Adrenal gland (tissue), 12 donors: ENCODE data around the gene CKB. TPM values are rescaled to one million over a fixed set of nuclear protein-coding genes. Genes with fewer than 3 reads are reported as not detected.

Experiments
- DNase-seq, 7 donors: peaks; one replicate each; pipeline ENCODE4 v3.0.0-alpha.2; 2019 to 2020
- H3K27ac ChIP-seq, 5 donors: fragments of 200-600 bp; sonication (generic) in 4 of 5; 1 replicate in 3 of 5; 2 replicates in 2 of 5; pipeline versions ENCODE4 v1.5.1 to v1.8.0; 2016 to 2020; ENCODE audit warnings: mild to moderate bottlenecking in 1 of 5
- H3K27me3 ChIP-seq: fragments of 200-600 bp; 2 replicates; pipeline ENCODE4 v1.8.0; 2021
- H3K36me3 ChIP-seq, 2 donors: fragments of 200-600 bp; replicated peaks in 1 of 2; 1 replicate in 1 of 2; 2 replicates in 1 of 2; pipeline versions ENCODE4 v1.5.1 to v1.8.0; 2018 to 2022
- H3K4me1 ChIP-seq, 2 donors: fragments of 200-600 bp; replicated peaks in 1 of 2; 1 replicate in 1 of 2; 2 replicates in 1 of 2; pipeline versions ENCODE4 v1.5.1 to v1.8.0; 2018 to 2021
- H3K4me3 ChIP-seq, 4 donors: fragments of 200-600 bp; sonication (generic) in 3 of 4; one replicate each; pipeline ENCODE4 v1.5.1; 2016 to 2018
- H3K9me3 ChIP-seq, 3 donors: fragments of 200-600 bp; sonication (generic) in 1 of 3; replicated peaks in 1 of 3; 1 replicate in 2 of 3; 2 replicates in 1 of 3; pipeline versions ENCODE4 v1.5.1 to v1.8.0; 2016 to 2021
- CTCF ChIP-seq, 6 experiments: fragments of 450-650 bp in 4 of 6; fragments of 200-600 bp in 2 of 6; sonication (generic) in 1 of 6; IDR thresholded peaks; 1 replicate in 5 of 6; 2 replicates in 1 of 6; pipeline versions ENCODE4 v1.5.1 to v1.8.0; 2016 to 2021; ENCODE audit warnings: antibody characterized with exemption in 6 of 6, mild to moderate bottlenecking in 2 of 6, moderate library complexity in 1 of 6
- POLR2A ChIP-seq, 2 donors: fragments of 450-650 bp; IDR thresholded peaks; one replicate each; pipeline ENCODE4 v1.6.1; 2017; ENCODE audit warnings: antibody characterized with exemption in 2 of 2, mild to moderate bottlenecking in 2 of 2, moderate library complexity in 1 of 2
- WGBS, 4 donors: extraction: QIAGEN DNeasy Blood & Tissue Kit in 2 of 4; methylation state at CpG; one replicate each; pipeline versions ENCODE4 v1.1.5 to v1.1.7; 2013 to 2017; 5-methylcytosine and 5-hydroxymethylcytosine counted together
- intact Hi-C, 2 donors: fragments of 100-400 bp; cut with DNase I; formaldehyde crosslinking; loops; one replicate each; pipeline versions ENCODE4 v1.14.1 to v1.15.0; 2022 to 2023
- polyA plus RNA-seq, 3 donors: library from polyadenylated mRNA; stranded (reverse); fragments of 200-250 nt in 2 of 3; fragments of 350-450 nt in 1 of 3; fragmentation: Illumina TruSeq in 1 of 3; extraction: RNeasy Lipid Tissue Mini Kit (QIAGEN cat#74804) in 1 of 3; gene quantifications; one replicate each; pipeline ENCODE4 v1.2.3, GENCODE V29; 2013 to 2014
- total RNA-seq, 9 donors: library from RNA; depleted of rRNA in 4 of 9; stranded (reverse); fragments of >200 nt in 4 of 9; fragments of 120-200 nt in 1 of 9; fragmentation: NEBNext Ultra II Directional in 1 of 9; extraction: Animal tissue kit (Norgen Biotek cat#: 25700) in 1 of 9; gene quantifications; one replicate each; pipeline versions ENCODE4 v1.1.0 to v1.2.4, GENCODE V29; 2013 to 2023
- donor health status: healthy with polysubstance abuse.
- donor health status: Bipolar disorder and iron deficiency.
- donor health status: DM: yes; HTN: yes; CAD: no.
- donor health status: DM: no; HTN: no; CAD: no.
- donor health status: DM: no; HTN: no; CAD: no.
- donor health status: DM: yes; HTN: yes; CAD: no.

The CKB gene
- total and polyA plus RNA-seq, 12 donors = 11.0 to 410 (median 198) TPM

DNA sequence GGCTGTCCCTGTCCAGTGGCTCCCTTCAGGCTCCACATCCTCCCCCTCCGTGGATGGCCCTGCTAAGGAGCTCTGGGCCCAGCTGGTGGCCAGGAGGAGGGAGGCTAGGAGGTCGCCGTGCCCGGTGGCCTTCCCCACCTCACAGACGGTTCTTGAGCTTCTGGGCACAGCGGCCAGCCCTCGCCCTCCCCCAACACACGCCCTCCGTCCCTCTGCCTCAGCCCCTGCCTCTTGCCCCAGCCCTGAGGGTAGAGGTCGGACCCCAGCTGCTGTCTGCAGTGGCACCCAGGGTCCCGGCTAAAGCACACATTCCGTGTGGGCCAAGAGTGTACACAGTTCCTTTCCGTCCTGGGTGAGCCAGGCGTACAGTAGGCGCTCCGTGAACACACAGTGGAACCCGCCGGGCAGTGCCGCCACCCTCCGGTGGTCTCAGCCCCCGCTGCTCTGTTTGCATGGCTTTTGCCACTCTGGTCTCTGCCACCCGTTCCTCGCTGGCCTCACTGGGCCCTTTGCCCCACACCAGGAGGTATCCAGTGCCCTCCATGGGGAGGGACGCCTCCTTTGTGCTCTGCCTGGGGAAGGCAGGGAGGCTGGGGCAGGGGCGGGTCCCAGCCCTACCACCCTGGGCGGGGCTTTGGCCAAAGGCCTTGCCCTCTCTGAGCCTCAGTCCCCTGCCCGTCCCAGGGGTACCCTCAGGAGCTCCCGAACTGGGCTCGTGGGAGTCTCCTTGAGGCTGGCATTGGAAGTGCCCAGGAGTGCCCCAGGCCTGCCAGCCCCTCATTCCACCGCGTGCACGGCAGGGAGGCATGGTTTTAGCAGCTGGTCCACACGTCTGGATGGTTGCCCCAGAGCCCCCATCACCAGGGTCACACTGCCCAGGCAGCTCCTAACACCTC lies 19.3 kb upstream of the CKB start:
- no peak for DNase-seq
- H3K36me3 ChIP-seq = no peaks in the 10 kb centered on the region
- intact Hi-C loops = no loop called here
- WGBS, 4 donors = 61 to 84% (median 70%) methylated on average over 13 to 33 of the region's 33 CpGs
- H3K4me1 ChIP-seq = peaks cover 34 to 47% of the 10 kb centered on the region in 2 donors
- H3K4me3 ChIP-seq = no peak overlapping the region
- no peaks in the 10 kb centered on the region for H3K27me3 ChIP-seq
- TF ChIP-seq CTCF (IDR thresholded peaks at IDR 0.05) (no peak), POLR2A (IDR thresholded peaks at IDR 0.05) (no peak)
- no peaks in the 10 kb centered on the region for H3K9me3 ChIP-seq
- H3K27ac ChIP-seq = peak overlapping the region in 2 of 5 donors; percentile 3 to 49

DNA sequence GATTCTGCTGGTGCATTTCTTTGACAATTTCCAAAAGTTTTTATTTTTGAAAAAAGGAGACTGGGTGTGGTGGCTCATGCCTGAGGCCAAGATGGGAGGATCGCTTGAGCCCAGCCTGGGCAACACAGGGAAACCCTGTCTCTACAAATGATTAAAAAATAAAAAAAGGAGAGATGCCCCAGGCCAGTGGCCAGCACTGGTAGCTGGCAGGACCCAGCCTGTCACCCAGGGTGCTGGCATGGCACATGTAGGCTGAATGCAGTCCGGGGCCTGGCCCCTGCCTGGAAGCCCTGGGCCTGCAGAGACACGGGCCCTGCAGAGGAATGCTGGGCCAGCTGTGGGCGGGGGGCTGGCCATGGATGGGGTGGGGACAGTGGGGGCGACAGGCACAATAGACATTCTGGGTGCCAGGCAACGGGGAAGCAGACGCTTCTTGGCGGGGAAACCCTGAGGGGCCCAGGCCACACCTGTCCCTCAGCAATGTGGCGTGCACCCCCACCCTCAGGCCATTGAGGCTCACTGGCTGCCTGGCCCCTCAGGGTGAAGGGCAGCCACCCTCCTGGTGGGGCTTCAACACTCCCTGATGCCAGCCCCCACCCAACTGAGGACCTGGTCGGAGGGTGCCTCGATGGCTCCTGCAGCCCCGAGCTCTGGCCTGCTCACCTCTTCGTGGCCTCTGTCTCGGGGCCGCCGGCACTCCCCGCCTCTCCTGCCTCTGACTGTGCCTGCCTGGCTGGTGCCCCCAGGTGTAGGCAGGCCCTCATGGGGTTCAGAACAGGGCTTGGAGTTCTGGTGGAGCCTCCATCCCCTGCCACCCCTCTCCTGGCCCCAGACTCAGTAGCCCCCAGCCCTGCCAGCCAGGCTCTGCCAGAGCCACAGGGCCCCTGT lies 18.4 kb upstream of the CKB start:
- Histone ChIP-seq H3K4me1 (peaks cover 34 to 47% of the 10 kb centered on the region in 2 donors), H3K27me3 (no peaks in the 10 kb centered on the region), H3K27ac (peak overlapping the region in 3 of 5 donors; percentile 3 to 58 (median 31)), H3K36me3 (no peaks in the 10 kb centered on the region), H3K9me3 (no peaks in the 10 kb centered on the region), H3K4me3 (no peak overlapping the region)
- no peak for DNase-seq
- no peak for TF ChIP-seq POLR2A (IDR thresholded peaks at IDR 0.05)
- TF ChIP-seq CTCF (IDR thresholded peaks at IDR 0.05) = no peak
- intact Hi-C loops = no loop called here
- WGBS, 4 donors = 57 to 85% (median 68%) methylated on average over 3 to 17 of the region's 17 CpGs

DNA sequence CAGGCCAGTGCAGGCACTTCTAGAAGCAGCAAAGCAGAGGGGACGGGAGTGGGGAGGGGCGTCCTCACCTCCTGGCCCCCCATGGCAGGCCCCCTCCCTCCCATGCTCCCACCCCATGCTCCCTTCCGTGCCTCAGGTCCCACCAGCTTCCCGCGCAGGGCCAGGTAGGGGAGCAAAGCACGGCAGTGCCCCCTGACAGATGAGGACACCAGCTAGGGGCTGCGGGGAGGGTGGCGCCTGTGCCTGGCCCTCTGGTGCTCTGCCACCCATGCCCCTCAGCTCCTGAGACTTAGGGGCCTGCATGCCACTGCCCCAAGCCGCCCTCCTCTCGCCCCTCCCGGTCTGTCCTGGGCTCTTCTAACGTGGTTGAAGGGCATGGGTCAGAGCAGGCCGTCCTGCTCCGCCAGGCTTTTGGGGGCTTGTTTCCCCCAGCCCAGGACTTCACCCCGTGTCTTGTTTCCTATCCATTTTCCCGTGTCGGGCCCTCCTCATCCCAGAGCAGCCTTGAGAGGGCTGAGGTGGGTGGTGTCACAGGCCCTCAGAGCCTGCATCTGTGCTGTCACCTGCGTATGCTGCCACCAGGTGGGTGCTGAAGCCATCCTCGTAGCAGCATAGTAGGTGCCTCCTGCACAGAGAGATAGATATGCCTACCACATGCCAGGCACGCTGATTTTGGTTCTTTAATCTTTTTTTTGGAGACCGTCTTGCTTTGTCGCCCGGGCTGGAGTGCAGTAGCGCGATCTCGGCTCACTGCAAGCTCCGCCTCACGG lies 16.6 kb upstream of the CKB start:
- no peak overlapping the region for H3K4me3 ChIP-seq
- TF ChIP-seq CTCF (IDR thresholded peaks at IDR 0.05) (no peak), POLR2A (IDR thresholded peaks at IDR 0.05) (no peak)
- peaks cover 34 to 46% of the 10 kb centered on the region in 2 donors for H3K4me1 ChIP-seq
- no peaks in the 10 kb centered on the region for H3K36me3 ChIP-seq
- DNase-seq = no peak
- H3K9me3 ChIP-seq = no peaks in the 10 kb centered on the region
- no peaks in the 10 kb centered on the region for H3K27me3 ChIP-seq
- WGBS, 4 donors = 62 to 74% (median 67%) methylated on average over 18 to 28 of the region's 28 CpGs
- intact Hi-C loops = no loop called here
- H3K27ac ChIP-seq = peak overlapping the region in 4 of 5 donors; percentile 30 to 69 (median 60)
